ENCODE results near the gene GSC2. TPM values are rescaled to one million over a fixed set of nuclear protein-coding genes. Genes with fewer than 3 reads are reported as not detected.

The GSC2 gene
- total RNA-seq, 1 donor from 2014 or later, result not detected

DNA sequence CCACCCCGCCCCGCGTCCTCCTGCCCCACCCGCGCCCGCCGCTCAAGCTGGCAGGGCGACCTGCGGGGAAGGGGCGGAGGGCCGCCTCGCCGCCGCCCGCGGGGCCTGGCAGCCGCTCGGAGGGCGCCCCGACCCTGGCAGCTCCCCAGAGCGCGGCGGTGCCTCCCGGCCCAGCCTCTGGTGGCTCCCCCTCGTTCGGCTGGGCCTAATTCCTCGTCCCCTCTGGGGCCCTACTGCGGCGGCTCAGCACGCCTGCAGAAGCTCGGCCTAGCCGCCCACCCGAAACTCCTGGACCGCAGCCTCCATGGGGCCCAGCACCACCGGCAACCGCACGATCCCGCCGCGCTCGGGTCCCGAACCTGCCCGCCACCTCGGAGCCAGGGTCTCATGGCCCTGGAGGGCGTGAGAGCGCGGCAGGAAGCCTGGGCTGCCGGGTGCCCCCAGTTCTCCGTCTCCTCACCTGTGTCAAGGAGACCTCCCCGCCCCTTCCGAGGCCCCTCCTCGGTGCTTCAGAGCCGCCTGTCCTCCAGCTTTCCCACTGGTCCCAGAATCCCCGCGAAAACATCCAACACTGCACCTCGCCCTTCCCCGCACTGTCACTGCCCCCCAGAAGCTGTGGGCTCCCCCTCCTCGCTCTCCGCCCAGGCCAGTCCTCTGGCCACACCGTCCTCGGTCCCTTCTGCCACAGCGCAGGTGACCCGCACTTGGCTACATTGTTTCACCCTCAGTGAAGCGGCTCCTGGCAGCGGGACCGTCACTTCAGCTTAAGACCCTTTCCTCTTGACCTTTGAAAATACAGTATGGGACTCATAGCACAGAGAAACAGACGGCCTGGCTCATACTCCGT lies 613 bp upstream of the GSC2 start:
- Mint-ChIP-seq H3K9me3 (ENCODE audit: unreplicated experiment) (peaks cover 21% of the 10 kb centered on the region), H3K4me1 (ENCODE audit: low read depth, unreplicated experiment) (no peaks in the 10 kb centered on the region), H3K27ac (ENCODE audit: unreplicated experiment) (no peak overlapping the region), H3K4me3 (ENCODE audit: unreplicated experiment) (peak overlapping the region; percentile 67), H3K36me3 (ENCODE audit: low read depth, unreplicated experiment) (peaks cover 9% of the 10 kb centered on the region), H3K27me3 (ENCODE audit: low read depth, unreplicated experiment) (peaks cover 67% of the 10 kb centered on the region)
- Histone ChIP-seq H3K79me2 (ENCODE audit: insufficient read depth, low read length) (no peaks in the 10 kb centered on the region), H3K36me3 (ENCODE audit: insufficient read depth, low read length) (no peaks in the 10 kb centered on the region), H3K4me3 (ENCODE audit: insufficient read depth, low read depth, low read length) (no peak overlapping the region), H3K9me3 (ENCODE audit: insufficient read depth, low read depth, low read length) (no peaks in the 10 kb centered on the region), H3K27me3 (ENCODE audit: insufficient read depth, low read length) (peaks cover 45% of the 10 kb centered on the region), H3K4me1 (ENCODE audit: insufficient read depth, low read length) (no peaks in the 10 kb centered on the region), H3K9ac (ENCODE audit: low read length) (no peak overlapping the region), H4K20me1 (ENCODE audit: insufficient read depth, low read length) (no peaks in the 10 kb centered on the region), H3K4me2 (ENCODE audit: low read length) (no peak overlapping the region), H2AFZ (ENCODE audit: low read depth, low read length) (no peak overlapping the region), H3K27ac (ENCODE audit: low read depth, low read length) (no peak overlapping the region)
- TF ChIP-seq CTCF (IDR thresholded peaks at IDR 0.05; ENCODE audit: insufficient read depth, low read depth, low read length) (no peak), EZH2 (IDR thresholded peaks at IDR 0.05; ENCODE audit: insufficient read depth, low read length) (peak; percentile 91)
- DNase-seq (ENCODE audit: low read depth) (no peak), FAIRE-seq (no peak)

- no peaks in the 10 kb centered on the region for H3K4me1 Mint-ChIP-seq (ENCODE audit: low read depth, unreplicated experiment)
- Histone ChIP-seq H3K4me1 (ENCODE audit: insufficient read depth, low read length) (no peaks in the 10 kb centered on the region), H3K79me2 (ENCODE audit: insufficient read depth, low read length) (peaks cover 2% of the 10 kb centered on the region), H3K9ac (ENCODE audit: low read length) (no peak overlapping the region), H3K36me3 (ENCODE audit: insufficient read depth, low read length) (no peaks in the 10 kb centered on the region), H3K27me3 (ENCODE audit: insufficient read depth, low read length) (peaks cover 45% of the 10 kb centered on the region), H3K9me3 (ENCODE audit: insufficient read depth, low read depth, low read length) (no peaks in the 10 kb centered on the region), H3K4me2 (ENCODE audit: low read length) (peak overlapping the region; percentile 54), H3K4me3 (ENCODE audit: insufficient read depth, low read depth, low read length) (no peak overlapping the region), H2AFZ (ENCODE audit: low read depth, low read length) (peak overlapping the region; percentile 4), H4K20me1 (ENCODE audit: insufficient read depth, low read length) (no peaks in the 10 kb centered on the region), H3K27ac (ENCODE audit: low read depth, low read length) (no peak overlapping the region)
- DNase-seq (ENCODE audit: low read depth), result no peak
- TF ChIP-seq CTCF (IDR thresholded peaks at IDR 0.05; ENCODE audit: insufficient read depth, low read depth, low read length), result no peak
- TF ChIP-seq EZH2 (IDR thresholded peaks at IDR 0.05; ENCODE audit: insufficient read depth, low read length), result peak; percentile 98
- H3K36me3 Mint-ChIP-seq (ENCODE audit: low read depth, unreplicated experiment), result peaks cover 10% of the 10 kb centered on the region
- H3K27me3 Mint-ChIP-seq (ENCODE audit: low read depth, unreplicated experiment), result peaks cover 58% of the 10 kb centered on the region
- FAIRE-seq, result no peak
- H3K27ac Mint-ChIP-seq (ENCODE audit: unreplicated experiment), result no peak overlapping the region
- H3K4me3 Mint-ChIP-seq (ENCODE audit: unreplicated experiment), result no peak overlapping the region
- peaks cover 24% of the 10 kb centered on the region for H3K9me3 Mint-ChIP-seq (ENCODE audit: unreplicated experiment)
Observed at GRCh38 chr22:19149047-19149883, 827 bp downstream of the GSC2 start.
